ENCODE results near the gene SFXN5.

DNA sequence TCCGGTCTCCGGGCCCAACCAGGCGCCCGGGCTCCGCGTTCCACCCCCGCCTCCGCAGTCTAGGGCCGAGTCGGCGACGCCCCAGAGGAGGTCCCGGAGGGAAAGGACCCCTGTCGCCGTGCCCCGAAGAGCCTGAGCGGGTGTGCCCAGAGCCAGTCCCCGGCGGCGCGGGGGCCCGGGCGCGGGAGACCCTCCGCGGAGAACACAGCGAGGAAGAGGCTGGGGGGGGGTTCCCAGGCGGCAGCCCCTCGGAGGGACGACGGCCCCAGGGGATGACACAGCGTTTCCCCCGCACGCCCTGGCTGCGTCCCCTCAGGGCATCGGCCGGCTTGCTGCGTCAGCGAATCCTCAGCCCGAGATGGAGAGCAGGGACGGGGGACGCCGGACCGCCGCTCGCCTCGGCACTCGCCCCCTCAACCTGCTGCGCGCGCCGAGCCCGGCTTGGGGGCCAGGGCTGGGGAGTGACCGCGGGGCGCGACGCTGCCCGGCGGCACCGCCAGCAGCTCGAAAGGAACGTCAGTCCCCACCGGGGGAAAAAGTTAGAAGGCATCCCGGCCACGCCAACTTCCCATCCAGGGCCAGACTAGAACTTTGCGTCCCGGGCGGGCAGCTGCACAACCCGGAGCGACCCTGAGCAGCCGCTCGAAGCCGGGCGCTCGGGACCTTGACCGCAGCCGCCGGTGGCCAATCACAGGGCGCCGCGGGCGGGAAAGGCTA, 711 bp downstream of the SFXN5 start:
- TF ChIP-seq EZH2 (IDR thresholded peaks at IDR 0.05; ENCODE audit: insufficient read depth, poor library complexity, severe bottlenecking), result no peak
- TF ChIP-seq EZH2phosphoT487 (IDR thresholded peaks at IDR 0.05; ENCODE audit: insufficient read depth, low read depth), result no peak
